ES-I3 (cell line): ENCODE measurements around the gene PEX7.
"Not testable (repeated sequence)": the region's sequence is repeated elsewhere in the genome, so short reads cannot be mapped to it uniquely, and the experiment has no call there.

Experiments
- H3K36me3 ChIP-seq: 2 replicates; pipeline ENCODE4 v1.6.1; 2013; ENCODE audit warnings: mild to moderate bottlenecking, low read length, control low read depth, moderate library complexity; ENCODE audit not compliant: insufficient read depth
- H3K4me1 ChIP-seq: 2 replicates; pipeline ENCODE4 v1.6.1; 2013; ENCODE audit warnings: mild to moderate bottlenecking, control low read depth, low read length; ENCODE audit not compliant: insufficient read depth
- H3K9ac ChIP-seq: 2 replicates; pipeline ENCODE4 v1.6.1; 2013; ENCODE audit warnings: low read depth, mild to moderate bottlenecking, low read length, moderate library complexity
- H3K9me3 ChIP-seq: 2 replicates; pipeline ENCODE4 v1.6.1; 2013; ENCODE audit warnings: mild to moderate bottlenecking, low read length, moderate library complexity; ENCODE audit not compliant: control insufficient read depth, insufficient read depth

Gene PEX7

GRCh38 chr6:136801581-136801980 lies 20.8 kb upstream of the PEX7 start:
- H3K9ac ChIP-seq = no peak overlapping the region
- no peaks in the 10 kb centered on the region for H3K9me3 ChIP-seq
- no peaks in the 10 kb centered on the region for H3K36me3 ChIP-seq
- H3K4me1 ChIP-seq = no peaks in the 10 kb centered on the region

- Histone ChIP-seq H3K4me1 (no peaks in the 10 kb centered on the region), H3K9me3 (no peaks in the 10 kb centered on the region)
Measured at GRCh38 chr6:136803608-136804007, 18.8 kb upstream of the PEX7 start.

GRCh38 chr6:136809091-136809860 lies 13.1 kb upstream of the PEX7 start:
- no peaks in the 10 kb centered on the region for H3K9me3 ChIP-seq
- H3K4me1 ChIP-seq = peaks cover 4% of the 10 kb centered on the region; the same call in 1 of the 2 replicates
- H3K36me3 ChIP-seq = no peaks in the 10 kb centered on the region
- H3K9ac ChIP-seq = no peak overlapping the region

More at GRCh38 chr6:136803608-136804007, 18.8 kb upstream of the PEX7 start:
- Histone ChIP-seq H3K9ac (no peak overlapping the region), H3K36me3 (no peaks in the 10 kb centered on the region)

GRCh38 chr6:136811272-136811671 lies 11.1 kb upstream of the PEX7 start:
- Histone ChIP-seq H3K4me1 (peaks cover 4% of the 10 kb centered on the region; the same call in 1 of the 2 replicates), H3K9ac (no peak overlapping the region), H3K9me3 (no peaks in the 10 kb centered on the region), H3K36me3 (no peaks in the 10 kb centered on the region)

GRCh38 chr6:136812174-136812573 lies 10.2 kb upstream of the PEX7 start:
- Histone ChIP-seq H3K36me3 (no peaks in the 10 kb centered on the region), H3K9ac (no peak overlapping the region), H3K4me1 (peaks cover 4% of the 10 kb centered on the region; the same call in 1 of the 2 replicates), H3K9me3 (no peaks in the 10 kb centered on the region)

GRCh38 chr6:136815608-136816007 lies 6.8 kb upstream of the PEX7 start:
- not testable (repeated sequence) for H3K36me3 ChIP-seq

GRCh38 chr6:136816656-136817055 lies 5.7 kb upstream of the PEX7 start:
- Histone ChIP-seq H3K4me1 (peaks cover 4% of the 10 kb centered on the region; the same call in 1 of the 2 replicates), H3K9me3 (no peaks in the 10 kb centered on the region), H3K9ac (no peak overlapping the region), H3K36me3 (no peaks in the 10 kb centered on the region)

More at GRCh38 chr6:136815608-136816007, 6.8 kb upstream of the PEX7 start:
- not testable (repeated sequence) for H3K9ac ChIP-seq, H3K9me3 ChIP-seq, H3K4me1 ChIP-seq

- Histone ChIP-seq H3K4me1 (no peaks in the 10 kb centered on the region), H3K9ac (no peak overlapping the region), H3K36me3 (no peaks in the 10 kb centered on the region), H3K9me3 (no peaks in the 10 kb centered on the region)
Measured at GRCh38 chr6:136820561-136820960, 1.8 kb upstream of the PEX7 start.

GRCh38 chr6:136822046-136822375 lies 381 bp upstream of the PEX7 start:
- H3K4me1 ChIP-seq = no peaks in the 10 kb centered on the region
- H3K9me3 ChIP-seq = no peaks in the 10 kb centered on the region
- H3K9ac ChIP-seq = peak overlapping the region; percentile 68
- peaks cover 5% of the 10 kb centered on the region; the same call in 1 of the 2 replicates for H3K36me3 ChIP-seq

GRCh38 chr6:136823128-136823660 lies 802 bp downstream of the PEX7 start:
- Histone ChIP-seq H3K9me3 (no peaks in the 10 kb centered on the region), H3K4me1 (no peaks in the 10 kb centered on the region), H3K36me3 (peaks cover 5% of the 10 kb centered on the region; the same call in 1 of the 2 replicates), H3K9ac (peak overlapping the region; percentile 68)

- Histone ChIP-seq H3K9ac (no peak overlapping the region), H3K36me3 (peaks cover 7% of the 10 kb centered on the region; the same call in 1 of the 2 replicates), H3K4me1 (no peaks in the 10 kb centered on the region), H3K9me3 (peaks cover 5% of the 10 kb centered on the region; the same call in 1 of the 2 replicates)
Measured at GRCh38 chr6:136826216-136826615, 3.8 kb downstream of the PEX7 start.

GRCh38 chr6:136831873-136832562 lies 9.6 kb downstream of the PEX7 start:
- H3K9ac ChIP-seq = no peak overlapping the region
- H3K9me3 ChIP-seq = peaks cover 5% of the 10 kb centered on the region
- H3K4me1 ChIP-seq = no peaks in the 10 kb centered on the region
- H3K36me3 ChIP-seq = peaks cover 8% of the 10 kb centered on the region; the same call in 1 of the 2 replicates

GRCh38 chr6:136840276-136841001 lies 18.0 kb downstream of the PEX7 start:
- no peak overlapping the region for H3K9ac ChIP-seq
- H3K9me3 ChIP-seq = no peaks in the 10 kb centered on the region
- H3K4me1 ChIP-seq = no peaks in the 10 kb centered on the region; the same call in 1 of the 2 replicates
- H3K36me3 ChIP-seq = no peaks in the 10 kb centered on the region

- Histone ChIP-seq H3K36me3 (no peaks in the 10 kb centered on the region), H3K4me1 (no peaks in the 10 kb centered on the region; the same call in 1 of the 2 replicates), H3K9me3 (no peaks in the 10 kb centered on the region), H3K9ac (no peak overlapping the region)
Measured at GRCh38 chr6:136843210-136843609, 20.8 kb downstream of the PEX7 start.
